ENCODE results near the gene SCYGR5.

The SCYGR5 gene

DNA sequence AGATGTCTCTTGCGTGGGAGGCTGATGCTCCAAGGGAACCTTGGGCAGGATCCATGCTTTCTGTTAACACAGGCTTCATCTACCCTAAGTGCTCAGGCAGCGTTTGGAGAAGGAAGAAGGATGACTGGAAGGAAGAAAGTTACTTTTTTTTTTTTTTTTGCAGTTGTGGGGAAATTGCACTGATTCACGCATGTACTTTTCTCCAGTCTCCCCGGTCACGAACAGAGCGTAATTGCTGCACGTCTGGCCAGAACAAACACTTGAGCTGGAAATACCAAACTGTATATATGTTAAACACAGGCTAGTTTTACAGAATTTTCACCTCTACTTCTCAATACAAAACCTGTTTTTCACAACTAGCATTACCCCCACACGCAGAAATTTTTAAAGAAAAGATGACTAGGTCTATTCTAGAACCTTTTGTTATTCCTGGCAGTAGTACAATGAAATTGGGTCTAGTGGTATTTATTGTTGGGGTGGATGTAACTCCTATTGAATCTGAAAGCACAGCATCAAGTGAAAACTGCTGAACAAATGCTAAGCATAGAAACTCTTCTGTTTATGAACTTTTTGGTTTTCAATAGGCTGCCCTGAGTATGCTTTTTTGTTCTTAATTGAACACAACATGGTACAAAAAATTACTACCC, 9.3 kb upstream of the SCYGR5 start (continued):
- no peak for TF ChIP-seq ZSCAN4 (tag by site-specific recombination; IDR thresholded peaks at IDR 0.05)
- no peak for TF ChIP-seq ZNF639 (tag by site-specific recombination; IDR thresholded peaks at IDR 0.05)
- no peak for TF ChIP-seq ZNF114 (tag by site-specific recombination; IDR thresholded peaks at IDR 0.05)
- TF ChIP-seq ZNF148 (tag by site-specific recombination; IDR thresholded peaks at IDR 0.05; ENCODE audit: borderline replicate concordance), result no peak
- TF ChIP-seq ZNF175 (tag by site-specific recombination; IDR thresholded peaks at IDR 0.05), result no peak
- no peak for TF ChIP-seq ZNF391 (tag by site-specific recombination; IDR thresholded peaks at IDR 0.05; ENCODE audit: borderline replicate concordance, low read depth)
- TF ChIP-seq, protein P1, sequence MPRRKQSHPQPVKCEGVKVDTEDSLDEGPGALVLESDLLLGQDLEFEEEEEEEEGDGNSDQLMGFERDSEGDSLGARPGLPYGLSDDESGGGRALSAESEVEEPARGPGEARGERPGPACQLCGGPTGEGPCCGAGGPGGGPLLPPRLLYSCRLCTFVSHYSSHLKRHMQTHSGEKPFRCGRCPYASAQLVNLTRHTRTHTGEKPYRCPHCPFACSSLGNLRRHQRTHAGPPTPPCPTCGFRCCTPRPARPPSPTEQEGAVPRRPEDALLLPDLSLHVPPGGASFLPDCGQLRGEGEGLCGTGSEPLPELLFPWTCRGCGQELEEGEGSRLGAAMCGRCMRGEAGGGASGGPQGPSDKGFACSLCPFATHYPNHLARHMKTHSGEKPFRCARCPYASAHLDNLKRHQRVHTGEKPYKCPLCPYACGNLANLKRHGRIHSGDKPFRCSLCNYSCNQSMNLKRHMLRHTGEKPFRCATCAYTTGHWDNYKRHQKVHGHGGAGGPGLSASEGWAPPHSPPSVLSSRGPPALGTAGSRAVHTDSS (tag by site-specific recombination; IDR thresholded peaks at IDR 0.05), result no peak
- TF ChIP-seq ZNF670 (tag by site-specific recombination; IDR thresholded peaks at IDR 0.05; ENCODE audit: low read depth), result no peak
- no peak for TF ChIP-seq ZNF544 (tag by site-specific recombination; IDR thresholded peaks at IDR 0.05)

GRCh38 chr2:227661025-227661649, 5.5 kb upstream of the SCYGR5 start:
- Histone ChIP-seq H3K9me3 (ENCODE audit: control insufficient read depth, insufficient read depth, low read depth, low read length) (no peaks in the 10 kb centered on the region), H3K36me3 (ENCODE audit: control insufficient read depth in 2 of 2, insufficient read depth in 1 of 2, low read length in 2 of 2) (no peaks in the 10 kb centered on the region), H3K4me3 (ENCODE audit: low read depth, low read length) (no peak overlapping the region), H3K4me1 (ENCODE audit: control insufficient read depth, insufficient read depth, low read length) (no peaks in the 10 kb centered on the region), H3K27ac (ENCODE audit: extremely low read depth, low read depth, low read length) (no peak overlapping the region)
- CTCF ChIA-PET, result interaction anchor here (5.6 kb wide), 1 partner anchor 107 kb away, joined by 125 read pairs; no protein-coding TSS in a partner anchor
- POLR2A ChIA-PET, result no interaction called here
- no peak for TF ChIP-seq KLF1 (tag by site-specific recombination; IDR thresholded peaks at IDR 0.05)
- TF ChIP-seq, protein P2, sequence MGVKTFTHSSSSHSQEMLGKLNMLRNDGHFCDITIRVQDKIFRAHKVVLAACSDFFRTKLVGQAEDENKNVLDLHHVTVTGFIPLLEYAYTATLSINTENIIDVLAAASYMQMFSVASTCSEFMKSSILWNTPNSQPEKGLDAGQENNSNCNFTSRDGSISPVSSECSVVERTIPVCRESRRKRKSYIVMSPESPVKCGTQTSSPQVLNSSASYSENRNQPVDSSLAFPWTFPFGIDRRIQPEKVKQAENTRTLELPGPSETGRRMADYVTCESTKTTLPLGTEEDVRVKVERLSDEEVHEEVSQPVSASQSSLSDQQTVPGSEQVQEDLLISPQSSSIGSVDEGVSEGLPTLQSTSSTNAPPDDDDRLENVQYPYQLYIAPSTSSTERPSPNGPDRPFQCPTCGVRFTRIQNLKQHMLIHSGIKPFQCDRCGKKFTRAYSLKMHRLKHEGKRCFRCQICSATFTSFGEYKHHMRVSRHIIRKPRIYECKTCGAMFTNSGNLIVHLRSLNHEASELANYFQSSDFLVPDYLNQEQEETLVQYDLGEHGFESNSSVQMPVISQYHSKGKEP (tag by site-specific recombination; IDR thresholded peaks at IDR 0.05), result no peak
- TF ChIP-seq, protein P3, sequence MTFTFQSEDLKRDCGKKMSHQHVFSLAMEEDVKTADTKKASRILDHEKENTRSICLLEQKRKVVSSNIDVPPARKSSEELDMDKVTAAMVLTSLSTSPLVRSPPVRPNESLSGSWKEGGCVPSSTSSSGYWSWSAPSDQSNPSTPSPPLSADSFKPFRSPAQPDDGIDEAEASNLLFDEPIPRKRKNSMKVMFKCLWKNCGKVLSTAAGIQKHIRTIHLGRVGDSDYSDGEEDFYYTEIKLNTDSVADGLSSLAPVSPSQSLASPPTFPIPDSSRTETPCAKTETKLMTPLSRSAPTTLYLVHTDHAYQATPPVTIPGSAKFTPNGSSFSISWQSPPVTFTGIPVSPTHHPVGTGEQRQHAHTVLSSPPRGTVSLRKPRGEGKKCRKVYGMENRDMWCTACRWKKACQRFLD (tag by site-specific recombination; IDR thresholded peaks at IDR 0.05), result no peak
- TF ChIP-seq SCRT2 (tag by site-specific recombination; IDR thresholded peaks at IDR 0.05), result no peak
- no peak for TF ChIP-seq PRDM4 (tag by site-specific recombination; IDR thresholded peaks at IDR 0.05)
- TF ChIP-seq ZNF214 (tag by site-specific recombination; IDR thresholded peaks at IDR 0.05; ENCODE audit: borderline replicate concordance), result no peak
- no peak for TF ChIP-seq HOXA7 (CRISPR knock-in tag; IDR thresholded peaks at IDR 0.05; ENCODE audit: borderline replicate concordance)
- no peak for TF ChIP-seq ZBTB20 (tag by site-specific recombination; IDR thresholded peaks at IDR 0.05)
- TF ChIP-seq, protein P4, sequence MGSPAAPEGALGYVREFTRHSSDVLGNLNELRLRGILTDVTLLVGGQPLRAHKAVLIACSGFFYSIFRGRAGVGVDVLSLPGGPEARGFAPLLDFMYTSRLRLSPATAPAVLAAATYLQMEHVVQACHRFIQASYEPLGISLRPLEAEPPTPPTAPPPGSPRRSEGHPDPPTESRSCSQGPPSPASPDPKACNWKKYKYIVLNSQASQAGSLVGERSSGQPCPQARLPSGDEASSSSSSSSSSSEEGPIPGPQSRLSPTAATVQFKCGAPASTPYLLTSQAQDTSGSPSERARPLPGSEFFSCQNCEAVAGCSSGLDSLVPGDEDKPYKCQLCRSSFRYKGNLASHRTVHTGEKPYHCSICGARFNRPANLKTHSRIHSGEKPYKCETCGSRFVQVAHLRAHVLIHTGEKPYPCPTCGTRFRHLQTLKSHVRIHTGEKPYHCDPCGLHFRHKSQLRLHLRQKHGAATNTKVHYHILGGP (tag by site-specific recombination; IDR thresholded peaks at IDR 0.05), result no peak
- TF ChIP-seq PRDM1 (tag by site-specific recombination; IDR thresholded peaks at IDR 0.05), result no peak

All from HEK293 (cell line).